PFSK-1 (cell line): ENCODE data around the gene TMEM115.

Experiments used
- FOXP2 ChIP-seq: optimal IDR thresholded peaks from 2 replicates; pipeline ENCODE3; 2011; ENCODE audit warnings: borderline replicate concordance, control low read depth, inconsistent platforms; ENCODE audit not compliant: insufficient read depth; ENCODE audit errors: extremely low read length, extremely low read depth
- POLR2AphosphoS5 ChIP-seq: IDR thresholded peaks from 2 replicates; pipeline ENCODE4 v1.6.1; 2012; ENCODE audit warnings: low read depth, mild to moderate bottlenecking, control low read depth, low read length, moderate library complexity
- REST ChIP-seq, 2 experiments: IDR thresholded peaks; 2 replicates each; pipeline versions ENCODE4 v1.6.1 to v1.8.0; 2011 to 2012; ENCODE audit warnings: low read depth in 2 of 2, low read length in 2 of 2, control low read depth in 1 of 2, inconsistent platforms in 1 of 2, mild to moderate bottlenecking in 1 of 2, moderate library complexity in 1 of 2; ENCODE audit not compliant: insufficient read depth in 1 of 2
- SIN3A ChIP-seq: IDR thresholded peaks from 2 replicates; pipeline ENCODE4 v1.6.1; 2012; ENCODE audit warnings: mild to moderate bottlenecking, low read length, moderate library complexity, borderline replicate concordance; ENCODE audit not compliant: insufficient read depth
- TAF1 ChIP-seq: IDR thresholded peaks from 2 replicates; pipeline ENCODE4 v1.6.1; 2012; ENCODE audit warnings: low read length, control low read depth, borderline replicate concordance; ENCODE audit not compliant: insufficient read depth

TMEM115 gene

GRCh38 chr3:50341996-50342650 lies 17.2 kb downstream of the TMEM115 start:
- TF ChIP-seq TAF1 (no peak), REST (IDR thresholded peaks at IDR 0.05; ENCODE audit: insufficient read depth in 1 of 2, low read depth in 2 of 2, low read length in 2 of 2) (no peak), SIN3A (no peak)

- TF ChIP-seq REST (IDR thresholded peaks at IDR 0.05; ENCODE audit: insufficient read depth in 1 of 2, low read depth in 2 of 2, low read length in 2 of 2): no peak
- no peak for TF ChIP-seq SIN3A
- no peak for TF ChIP-seq POLR2AphosphoS5
- TF ChIP-seq FOXP2: no peak
- TF ChIP-seq TAF1: no peak
Observed at GRCh38 chr3:50341537-50341936, 17.8 kb downstream of the TMEM115 start.

- TF ChIP-seq TAF1: no peak
- no peak for TF ChIP-seq SIN3A
- TF ChIP-seq POLR2AphosphoS5: no peak
- no peak for TF ChIP-seq FOXP2
- TF ChIP-seq REST (IDR thresholded peaks at IDR 0.05; ENCODE audit: insufficient read depth in 1 of 2, low read depth in 2 of 2, low read length in 2 of 2): no peak
Observed at GRCh38 chr3:50340448-50341329, 18.6 kb downstream of the TMEM115 start, which contains the start of gene RASSF1. Gene RASSF1, minus strand, starts transcription at chr3:50340836. Its CDS starts 31 bp downstream, at chr3:50340805.

GRCh38 chr3:50340147-50340447 lies 19.2 kb downstream of the TMEM115 start:
- no peak for TF ChIP-seq REST (IDR thresholded peaks at IDR 0.05; ENCODE audit: insufficient read depth in 1 of 2, low read depth in 2 of 2, low read length in 2 of 2)
